Esophagus mucosa (tissue), 1 donor: ENCODE measurements around the gene STAT4. TPM values are rescaled to one million over a fixed set of nuclear protein-coding genes. Genes with fewer than 3 reads are reported as not detected.

ENCODE experiments used
- ATAC-seq: fragments of 200-7000 bp; cut with Tn5 transposase; one replicate; pipeline ENCODE4 v1.9.1; 2020
- total RNA-seq: library from RNA; stranded (reverse); gene quantifications from one replicate; pipeline ENCODE4 v1.2.4, GENCODE V29; 2023
- donor health status: DM: yes; HTN: yes; CAD: no.

The STAT4 gene, protein sequence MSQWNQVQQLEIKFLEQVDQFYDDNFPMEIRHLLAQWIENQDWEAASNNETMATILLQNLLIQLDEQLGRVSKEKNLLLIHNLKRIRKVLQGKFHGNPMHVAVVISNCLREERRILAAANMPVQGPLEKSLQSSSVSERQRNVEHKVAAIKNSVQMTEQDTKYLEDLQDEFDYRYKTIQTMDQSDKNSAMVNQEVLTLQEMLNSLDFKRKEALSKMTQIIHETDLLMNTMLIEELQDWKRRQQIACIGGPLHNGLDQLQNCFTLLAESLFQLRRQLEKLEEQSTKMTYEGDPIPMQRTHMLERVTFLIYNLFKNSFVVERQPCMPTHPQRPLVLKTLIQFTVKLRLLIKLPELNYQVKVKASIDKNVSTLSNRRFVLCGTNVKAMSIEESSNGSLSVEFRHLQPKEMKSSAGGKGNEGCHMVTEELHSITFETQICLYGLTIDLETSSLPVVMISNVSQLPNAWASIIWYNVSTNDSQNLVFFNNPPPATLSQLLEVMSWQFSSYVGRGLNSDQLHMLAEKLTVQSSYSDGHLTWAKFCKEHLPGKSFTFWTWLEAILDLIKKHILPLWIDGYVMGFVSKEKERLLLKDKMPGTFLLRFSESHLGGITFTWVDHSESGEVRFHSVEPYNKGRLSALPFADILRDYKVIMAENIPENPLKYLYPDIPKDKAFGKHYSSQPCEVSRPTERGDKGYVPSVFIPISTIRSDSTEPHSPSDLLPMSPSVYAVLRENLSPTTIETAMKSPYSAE
- 0.88 TPM for total RNA-seq

DNA sequence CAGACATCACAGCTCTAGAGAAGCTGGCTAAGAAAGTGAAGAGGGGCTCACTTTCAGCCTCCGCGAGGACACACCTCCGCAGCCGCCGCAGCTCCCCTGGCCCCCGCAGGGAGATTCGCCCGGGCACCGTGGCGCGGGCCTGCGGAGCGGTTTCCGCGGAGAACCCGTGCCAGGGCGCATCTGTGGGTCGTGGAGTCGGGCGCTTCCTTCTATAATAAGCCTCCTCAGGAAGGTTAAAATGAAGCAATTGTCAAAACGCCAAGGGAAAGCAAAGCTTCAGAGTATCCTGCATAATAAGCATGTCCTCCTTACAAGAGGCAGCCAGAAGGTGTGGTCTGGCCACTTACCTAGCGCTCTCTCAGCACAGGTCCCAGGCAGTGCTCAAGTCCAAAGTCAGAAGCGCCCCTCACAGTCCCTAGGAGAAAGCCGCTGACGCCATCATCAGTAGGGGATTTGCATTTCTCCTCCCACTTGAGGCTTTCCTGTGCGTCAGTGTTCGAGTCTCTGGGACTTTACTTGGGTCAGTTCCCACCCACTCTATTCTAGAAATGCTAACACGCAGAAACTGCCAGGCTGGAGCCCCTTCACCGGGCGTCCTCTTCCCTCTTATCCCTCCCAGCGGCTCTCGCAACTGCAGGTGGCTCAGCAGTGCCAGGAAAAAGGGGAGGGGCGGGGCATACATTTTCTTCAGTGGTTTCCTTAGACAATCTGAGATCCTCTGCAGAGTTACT, at the start of gene STAT4:
TSS of gene STAT4 (minus strand) at position 395 of the 731 bp plus-strand sequence. CDS start 2,791 bp downstream, outside the sequence.
- ATAC-seq: peak; percentile 66

DNA sequence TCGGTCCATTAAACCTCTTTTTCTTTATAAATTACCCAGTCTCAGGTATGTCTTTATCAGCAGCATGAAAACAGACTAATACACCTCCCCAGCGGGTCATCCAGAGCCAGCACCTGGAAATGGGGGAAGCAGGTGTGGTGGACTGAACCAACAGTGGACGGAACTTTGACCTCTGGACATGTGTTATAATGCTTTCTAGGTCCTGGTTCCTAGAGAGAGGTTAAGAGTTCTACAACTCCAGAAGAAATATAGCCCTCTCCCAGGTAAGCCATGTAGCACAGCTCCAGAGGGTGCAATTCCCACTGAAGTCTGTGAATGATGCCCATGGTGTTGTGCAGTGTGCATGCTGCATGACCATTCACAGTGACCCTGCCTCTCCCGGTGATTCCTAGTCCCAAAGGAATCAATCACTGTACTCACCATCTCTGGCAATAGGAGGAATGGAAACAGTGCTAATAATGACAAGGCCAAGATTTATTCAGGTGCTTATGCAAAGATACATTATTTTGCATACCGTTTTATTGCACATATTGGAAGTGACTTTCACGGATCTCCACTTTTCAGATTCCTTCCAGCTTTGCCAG, 49.2 kb upstream of the STAT4 start:
- no peak for ATAC-seq

DNA sequence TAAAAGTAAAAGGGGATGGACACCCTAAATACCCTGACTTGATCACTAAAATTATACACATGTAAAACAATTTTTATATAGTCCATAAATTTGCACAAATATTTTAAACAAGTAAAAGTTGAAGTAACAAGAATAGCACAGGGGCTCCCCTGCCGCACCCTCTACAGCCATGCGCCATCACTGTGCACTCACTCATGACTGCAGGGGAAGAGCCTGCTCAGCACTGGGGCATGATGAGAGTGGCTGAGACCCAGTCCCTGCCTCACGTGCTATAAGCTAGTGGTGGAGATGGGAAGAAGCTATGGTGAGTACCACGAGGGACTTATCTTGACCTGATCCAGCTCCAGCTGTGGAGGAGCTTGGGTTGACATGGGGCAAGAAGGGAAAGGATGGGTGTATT, 47.5 kb upstream of the STAT4 start:
- ATAC-seq: no peak

DNA sequence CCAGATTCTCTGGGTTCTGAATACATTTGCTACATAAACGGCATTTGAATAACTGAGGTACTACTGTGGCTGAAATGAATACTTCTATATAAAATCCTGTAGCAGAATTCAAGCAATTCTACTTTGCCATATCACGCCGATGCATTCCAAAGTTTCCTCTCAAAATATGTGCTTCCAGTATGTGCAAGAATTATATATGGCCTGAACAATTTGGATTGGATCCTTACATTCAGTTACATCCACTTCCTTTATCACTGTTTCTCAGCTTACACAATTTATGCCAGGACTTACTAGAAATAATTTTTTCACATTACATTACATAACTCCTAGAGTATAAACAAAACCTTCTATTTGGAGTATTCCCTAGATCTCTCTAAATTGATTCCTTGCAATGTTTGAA, 46.3 kb upstream of the STAT4 start:
- no peak for ATAC-seq

DNA sequence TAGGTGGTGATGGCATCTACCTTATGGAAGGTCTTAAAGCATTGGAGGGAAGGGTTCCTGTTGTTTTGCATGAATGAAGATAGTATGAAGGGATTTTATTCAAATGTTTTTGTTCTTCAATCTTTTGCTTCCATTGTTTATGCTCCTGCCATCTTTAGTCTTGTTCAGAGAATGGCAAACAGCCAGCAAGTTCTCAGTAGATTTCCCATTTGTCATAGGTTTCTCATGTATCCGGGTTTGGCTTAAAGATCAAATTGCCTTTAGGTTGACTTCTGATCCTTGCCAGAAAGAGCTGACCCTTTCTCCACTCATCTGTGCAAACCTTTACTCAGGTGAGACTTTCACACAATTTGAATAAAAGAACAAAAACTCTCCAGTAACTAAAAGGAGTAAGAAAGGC, 44.2 kb upstream of the STAT4 start:
- ATAC-seq: no peak

DNA sequence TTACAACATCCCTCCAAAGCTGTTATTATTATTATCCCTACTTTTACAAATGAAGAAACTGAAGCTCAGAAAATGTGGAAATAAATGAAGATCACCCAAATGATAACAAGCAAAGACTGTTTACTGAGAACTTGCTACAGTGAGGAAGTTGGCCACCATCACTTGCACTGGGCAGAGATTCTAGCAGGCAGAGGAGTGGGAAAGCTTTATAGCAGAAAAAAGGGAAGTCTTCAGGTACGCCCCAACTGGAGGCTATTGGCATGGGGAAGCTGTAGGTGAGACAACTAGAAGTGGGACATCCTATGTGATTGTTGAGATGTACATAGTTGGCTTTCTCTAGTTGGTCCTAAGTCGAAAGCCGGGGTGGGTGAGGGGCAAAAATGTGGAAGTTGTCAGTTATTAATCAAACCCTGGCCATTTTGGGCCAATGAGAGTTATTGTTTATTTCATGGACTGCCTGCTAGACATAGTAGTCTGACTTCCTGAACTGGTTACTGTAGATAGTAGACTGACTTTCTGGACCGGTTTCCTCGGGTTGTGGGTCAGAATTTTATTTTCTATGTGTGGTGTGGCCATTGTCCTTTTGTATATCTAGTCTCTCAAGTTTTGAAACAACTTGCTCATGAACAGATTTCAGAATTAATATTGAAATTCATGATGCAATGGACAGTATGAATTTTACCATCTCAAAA, 40.2 kb upstream of the STAT4 start:
- no peak for ATAC-seq

DNA sequence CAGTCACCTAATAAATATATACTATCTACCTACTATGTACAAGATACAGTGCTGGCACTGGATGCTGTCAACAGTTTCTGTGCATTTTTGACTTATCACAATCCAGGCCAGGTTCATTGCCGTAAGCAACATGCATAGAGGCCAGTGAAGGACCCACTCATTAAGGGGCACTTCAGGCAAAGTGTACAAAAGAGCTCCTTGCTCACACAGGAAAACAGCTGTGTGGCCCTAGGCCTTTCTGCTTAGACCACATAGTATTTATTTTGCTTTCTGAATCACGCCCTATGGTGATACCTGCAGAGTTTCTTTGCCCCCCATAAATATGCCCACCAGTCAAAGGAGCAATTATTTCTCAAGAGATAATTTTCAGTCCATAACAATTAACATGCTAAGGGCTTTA, 39.6 kb upstream of the STAT4 start:
- ATAC-seq: no peak

DNA sequence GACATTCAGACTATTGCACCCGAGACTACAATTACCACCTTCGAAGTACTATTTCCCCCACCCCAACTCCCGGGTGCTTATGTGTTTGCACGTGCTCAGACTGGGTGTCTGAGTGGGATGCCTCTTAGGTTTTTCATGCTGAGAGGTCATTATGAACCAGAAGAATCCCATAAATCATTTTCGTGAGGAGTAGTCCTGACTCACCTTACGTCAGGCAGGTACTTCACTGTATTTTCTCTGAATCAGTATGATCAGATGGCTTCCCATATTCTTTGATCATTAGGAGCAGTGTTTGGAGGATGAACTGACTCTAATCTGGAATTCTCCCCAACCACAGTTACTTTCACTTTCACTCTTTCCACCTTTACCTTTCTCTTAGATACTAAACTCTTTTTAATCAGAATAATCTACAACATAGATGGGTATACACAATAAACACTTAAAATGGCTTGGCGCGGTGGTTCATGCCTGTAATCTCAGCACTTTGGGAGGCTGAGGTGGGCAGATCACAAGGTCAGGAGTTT, 38.4 kb upstream of the STAT4 start:
- ATAC-seq: no peak

DNA sequence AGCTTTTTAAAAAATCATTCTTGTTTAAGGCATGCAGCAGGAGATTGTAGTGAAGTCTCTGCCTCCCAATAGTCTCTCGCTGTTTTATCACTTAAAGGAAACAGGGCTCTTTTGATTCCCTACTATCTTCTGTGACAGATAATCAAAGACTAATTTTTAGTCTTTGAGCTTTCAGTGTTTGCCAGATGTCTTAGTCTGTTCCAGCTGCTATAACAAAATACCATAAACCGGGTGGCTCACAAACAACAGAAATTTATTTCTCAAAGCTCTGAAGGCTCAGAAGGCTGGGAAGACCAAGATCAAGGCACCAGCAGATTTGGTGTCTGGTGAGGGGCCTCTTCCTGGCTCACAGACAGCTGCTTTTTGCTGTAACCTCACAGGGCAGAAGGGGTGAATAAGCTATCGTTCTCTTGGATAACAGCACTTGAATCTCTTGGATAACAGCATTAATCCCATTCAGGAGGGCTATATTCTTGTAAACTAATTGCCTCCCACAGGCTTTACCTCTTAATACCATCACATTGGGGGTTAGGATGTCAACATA, 37.8 kb upstream of the STAT4 start:
- ATAC-seq: no peak

DNA sequence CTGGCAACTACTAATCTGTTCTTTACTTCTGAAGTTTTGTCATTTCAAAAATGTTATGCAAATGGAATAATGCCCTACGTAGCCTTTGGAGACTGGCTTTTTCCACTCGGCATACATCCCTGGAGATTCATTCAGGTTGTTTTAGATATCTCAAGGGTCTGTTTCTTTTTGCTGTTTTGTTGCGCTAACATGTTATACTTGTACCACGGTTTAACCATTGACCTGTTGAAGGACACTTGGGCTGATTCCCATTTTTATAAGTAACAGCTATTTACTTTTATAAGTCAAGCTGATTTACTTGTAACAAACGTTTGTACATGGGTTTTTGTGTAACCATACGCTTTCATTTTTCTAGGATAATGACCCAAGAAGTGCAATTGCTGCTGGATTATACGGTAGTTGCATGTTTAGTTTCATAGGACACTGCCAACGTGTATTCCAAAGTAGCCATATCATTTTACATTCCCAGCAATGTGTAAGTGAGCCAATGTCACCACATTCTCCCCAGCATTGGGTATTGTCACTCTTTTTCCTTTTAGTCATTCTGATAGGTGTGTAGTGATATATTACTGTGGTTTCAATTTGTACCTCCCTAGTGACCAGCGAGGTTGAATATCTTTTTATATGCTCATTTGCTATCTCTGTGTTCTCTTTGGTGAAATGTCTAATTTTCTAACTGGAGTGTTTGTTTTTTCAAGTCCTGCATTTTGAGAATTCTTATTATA, 36.5 kb upstream of the STAT4 start:
- no peak for ATAC-seq

DNA sequence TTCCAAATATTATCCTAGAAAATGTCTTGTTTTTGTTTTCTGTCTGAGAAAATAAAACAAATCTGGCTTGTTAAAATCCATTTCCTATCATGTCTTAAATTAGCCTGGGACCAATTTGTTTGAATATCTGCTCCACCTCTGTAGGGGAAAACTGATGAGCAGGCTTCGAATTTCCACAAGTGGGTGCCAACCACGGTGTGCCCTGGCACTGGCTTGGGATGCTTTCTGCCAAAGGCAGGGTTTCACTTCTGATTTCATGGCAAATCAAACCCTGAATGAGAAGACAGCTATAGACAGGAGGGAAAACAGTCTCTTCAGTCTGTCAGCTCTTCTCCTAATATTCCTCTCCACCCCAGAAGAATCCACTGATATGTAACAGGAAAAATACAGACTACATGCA, 33.7 kb upstream of the STAT4 start:
- no peak for ATAC-seq

DNA sequence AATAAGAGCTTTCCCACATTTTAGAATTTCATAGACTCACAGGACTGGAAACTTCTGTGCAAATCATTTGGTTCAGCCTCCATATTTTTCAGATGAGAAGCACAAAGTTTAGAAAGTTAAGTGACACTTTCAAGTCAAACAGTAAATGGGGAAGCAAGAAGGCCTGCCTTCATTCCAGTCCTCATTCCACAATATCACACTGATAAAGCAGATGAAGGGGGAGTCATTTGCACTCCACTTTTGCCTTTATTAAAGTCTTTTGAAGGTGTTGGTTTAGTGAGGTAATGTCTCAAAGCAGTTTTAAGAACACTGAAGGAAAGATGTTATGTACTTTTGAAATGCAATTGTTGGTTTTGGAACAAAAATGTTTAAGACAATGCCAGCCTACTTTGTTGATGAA, 32.7 kb upstream of the STAT4 start:
- ATAC-seq: no peak

DNA sequence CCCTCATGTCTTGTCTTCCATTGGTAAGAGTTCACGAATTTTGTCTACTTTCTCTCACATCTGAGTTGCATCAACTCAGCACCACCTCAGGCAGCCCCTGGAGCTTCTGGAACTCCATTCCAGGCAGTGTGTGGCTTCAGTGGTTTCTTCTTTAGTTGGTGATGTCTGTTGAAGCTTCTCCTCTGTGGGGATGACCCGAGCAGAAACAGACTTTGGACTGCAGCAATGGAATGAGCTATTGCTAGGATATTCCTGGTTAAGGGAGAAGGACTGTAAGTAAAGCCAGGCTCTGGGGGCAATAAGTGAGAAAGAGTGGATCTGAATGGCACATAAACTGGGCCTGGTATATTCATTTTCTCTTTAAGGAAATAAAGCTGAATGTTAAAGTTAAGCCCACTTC, 32.3 kb upstream of the STAT4 start:
- no peak for ATAC-seq

DNA sequence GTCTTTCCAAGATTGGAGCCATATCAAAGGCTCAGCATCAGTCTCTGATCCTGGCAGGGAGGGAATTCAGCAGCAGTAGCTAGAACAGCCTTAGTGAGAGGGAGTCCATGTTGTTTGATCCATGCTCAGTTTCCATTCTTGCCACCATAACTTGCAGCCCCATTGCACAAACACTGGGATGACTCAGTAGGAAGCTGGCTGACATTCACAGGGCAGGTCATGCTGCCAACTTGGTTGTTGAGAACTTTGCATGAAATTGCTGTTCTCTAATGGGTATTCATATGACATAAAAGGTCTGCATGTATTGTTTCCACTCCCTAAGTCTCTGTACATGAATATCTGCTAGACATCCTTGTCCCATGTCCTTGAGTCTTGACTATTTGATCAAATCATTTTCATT, 29.9 kb upstream of the STAT4 start:
- peak; percentile 60 for ATAC-seq

DNA sequence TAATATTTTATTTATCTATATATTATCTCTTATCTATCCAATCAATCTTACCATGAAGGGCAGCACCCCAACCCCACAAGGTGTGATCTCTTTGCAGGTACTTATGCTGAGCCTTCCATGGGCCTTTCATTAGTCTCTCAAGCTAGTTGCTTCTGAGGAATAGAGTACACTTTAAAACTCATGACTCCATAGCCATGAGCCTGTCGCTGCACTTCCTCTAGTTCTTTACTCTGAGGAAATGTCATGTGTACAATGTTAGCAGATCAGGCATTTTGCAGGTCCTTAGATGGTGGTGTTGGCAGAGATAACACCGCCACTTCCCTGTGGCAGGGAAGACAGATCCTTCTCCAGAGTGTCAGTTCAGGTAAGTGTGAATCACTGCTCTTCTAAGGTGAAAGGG, 29.5 kb upstream of the STAT4 start:
- ATAC-seq: no peak

DNA sequence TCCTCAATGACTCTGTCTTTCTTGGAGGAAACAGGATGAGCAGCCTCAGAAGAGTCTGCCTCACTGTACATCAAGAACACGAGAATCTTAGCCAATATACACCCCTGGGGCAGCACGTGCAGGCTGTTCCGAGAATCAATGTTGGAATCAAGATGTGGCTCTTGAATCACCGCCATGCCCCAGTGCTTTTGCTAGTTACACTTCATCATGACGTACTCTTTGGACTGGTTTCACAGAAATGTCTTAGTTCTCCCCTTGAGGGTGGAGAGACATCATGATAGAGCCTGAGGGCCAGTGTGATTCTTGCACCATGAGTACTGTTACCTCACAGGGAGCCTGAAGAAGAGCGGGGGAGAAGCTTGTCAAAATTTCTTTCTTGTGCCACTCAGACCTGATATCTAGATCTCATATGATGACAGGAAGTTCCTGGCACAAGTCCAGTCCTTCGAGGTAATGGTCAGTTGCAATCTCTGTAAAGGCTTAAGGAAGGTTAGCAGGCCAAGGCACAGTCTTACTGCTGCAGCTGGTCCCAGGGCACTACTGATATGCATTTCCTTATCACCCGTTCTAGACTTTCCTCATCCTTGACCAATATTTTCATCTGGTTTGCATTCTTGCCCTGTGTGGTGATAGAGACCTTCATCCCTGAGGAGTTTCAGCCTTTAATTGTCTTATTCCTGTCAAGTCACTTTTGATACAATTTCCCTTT, 28.2 kb upstream of the STAT4 start:
- ATAC-seq: peak; percentile 95

DNA sequence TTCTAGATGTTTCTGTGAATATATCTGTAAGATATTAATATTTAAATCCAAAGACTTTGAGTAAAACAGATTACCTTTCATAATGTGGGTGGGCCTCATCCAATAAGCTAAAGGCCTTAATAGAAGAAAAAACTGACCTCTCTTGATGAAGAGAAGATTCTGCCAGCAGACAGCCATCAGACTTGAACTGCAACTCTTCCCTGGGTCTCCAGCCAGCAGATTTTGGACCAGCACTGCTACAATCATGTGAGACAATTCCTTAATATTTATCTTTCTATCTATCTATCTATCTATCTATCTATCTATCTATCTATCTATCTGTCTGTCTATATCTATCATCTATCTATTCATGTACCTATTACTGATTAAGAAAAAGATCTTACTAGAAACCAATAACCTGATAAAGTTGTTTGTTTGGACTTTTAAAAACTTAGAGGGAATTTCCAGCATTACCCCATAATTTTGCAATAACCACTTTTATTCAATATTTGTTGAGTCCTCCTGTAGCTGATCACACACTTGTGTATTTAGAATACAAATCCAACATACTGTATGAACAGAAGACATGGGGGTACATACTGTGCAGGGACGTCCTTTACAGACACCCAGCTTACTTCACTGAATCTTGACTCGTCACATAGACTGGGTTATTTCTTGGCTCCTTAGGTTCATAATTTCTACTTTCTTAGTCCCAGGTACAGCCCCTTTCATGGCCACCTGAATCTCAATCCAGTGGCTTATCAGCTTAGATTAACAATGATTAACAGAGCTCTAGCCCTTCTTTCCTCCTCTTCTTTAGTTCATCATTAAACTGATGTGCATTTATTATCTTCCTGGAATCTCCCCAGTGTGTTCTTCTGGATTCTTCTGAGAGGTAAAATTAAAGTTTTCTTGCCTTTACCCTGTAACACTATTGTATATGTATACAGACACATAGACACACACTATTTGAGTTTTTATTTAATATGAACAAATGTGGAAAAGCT, 27.2 kb upstream of the STAT4 start:
- no peak for ATAC-seq

DNA sequence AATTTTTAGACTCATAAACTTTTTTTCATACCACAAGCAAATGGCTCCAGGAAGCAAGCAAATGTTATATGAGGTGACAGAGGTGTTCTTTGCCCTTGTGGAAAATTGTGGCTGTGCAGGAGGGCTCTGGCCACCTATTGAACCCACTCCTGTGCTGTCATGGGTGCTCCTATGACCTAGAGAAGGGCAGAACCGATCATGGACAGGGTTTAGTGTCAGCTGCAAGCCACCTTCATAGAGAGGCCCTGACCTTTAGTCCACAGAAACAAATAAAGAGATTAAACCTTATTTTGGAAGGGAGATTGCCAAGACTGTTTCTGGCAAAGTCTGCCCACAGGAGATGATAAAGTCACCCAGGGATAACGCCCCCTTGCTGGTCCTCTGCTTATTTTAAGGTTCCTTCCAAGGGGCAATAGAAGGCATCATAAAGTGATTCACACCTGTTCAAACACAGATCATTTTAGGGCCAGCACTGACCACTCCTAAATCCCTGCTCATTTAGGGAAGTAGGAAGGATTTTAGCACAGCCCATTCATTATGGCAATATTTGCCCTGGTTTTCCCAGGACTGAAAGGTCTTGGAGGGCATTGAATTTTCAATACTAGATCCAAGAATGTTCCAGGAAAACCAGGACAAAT, 26.1 kb upstream of the STAT4 start:
- ATAC-seq: no peak

DNA sequence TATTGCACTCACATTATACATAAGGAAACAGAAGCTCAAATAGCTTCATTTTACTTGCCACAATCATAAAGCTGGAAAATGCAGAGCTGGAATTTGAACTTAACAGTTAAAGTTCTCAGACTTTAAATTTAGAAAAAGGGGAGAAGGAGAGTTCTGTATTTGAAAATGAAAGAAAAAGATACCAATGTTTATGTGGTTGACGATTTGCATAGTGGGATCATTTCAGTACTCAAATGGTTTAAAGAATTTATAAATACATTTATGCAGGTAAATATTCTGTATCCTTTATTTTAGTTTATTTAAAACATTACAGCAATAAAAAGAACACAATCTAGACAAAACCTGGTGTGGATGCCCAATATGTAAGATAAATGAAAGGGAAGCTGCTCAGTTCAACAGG, 25.5 kb upstream of the STAT4 start:
- ATAC-seq: no peak
